Naive thymus-derived CD4-positive, alpha-beta T cell (primary cell): Measurements from ENCODE around the gene MKNK2. TPM values are rescaled to one million over a fixed set of nuclear protein-coding genes. Genes with fewer than 3 reads are reported as not detected.

Source experiments
- ATAC-seq: fragments of 150-1000 bp; cut with Tn5 transposase; 2 replicates; pipeline ENCODE4 v1.10.0; 2021; ENCODE audit warnings: mild to moderate bottlenecking, moderate library complexity
- CTCF ChIA-PET: fragments of 350-600 bp; sonication (Branson Sonifier 250); formaldehyde crosslinking; loops from one replicate; lab custom pipeline; 2021; ENCODE audit warnings: antibody characterized with exemption; lab: Charles Lee
- POLR2A ChIA-PET: fragments of 350-600 bp; sonication (Branson Sonifier 250); formaldehyde crosslinking; loops from one replicate; lab custom pipeline; 2021; ENCODE audit warnings: antibody characterized with exemption, inconsistent platforms; lab: Charles Lee
- DNase-seq, 9 donors: peaks; one replicate each; pipeline versions ENCODE4 v3.0.0 to v3.0.0-alpha.2; 2020 to 2022; ENCODE audit warnings: mixed read lengths in 1 of 9
- H3K27ac ChIP-seq: one replicate; pipeline ENCODE4 v1.7.0; 2013; ENCODE audit warnings: mild to moderate bottlenecking, low read depth, low read length, moderate library complexity
- H3K27me3 ChIP-seq, 2 donors: one replicate each; pipeline ENCODE4 v1.7.0; 2013; ENCODE audit warnings: low read length in 2 of 2, mild to moderate bottlenecking in 2 of 2, moderate library complexity in 2 of 2; ENCODE audit not compliant: control insufficient read depth in 2 of 2, insufficient read depth in 2 of 2
- H3K36me3 ChIP-seq, 3 experiments: 1 replicate in 2 of 3; 2 replicates in 1 of 3; pipeline ENCODE4 v1.7.0; 2013; ENCODE audit warnings: low read length in 3 of 3, mild to moderate bottlenecking in 3 of 3, moderate library complexity in 1 of 3; ENCODE audit not compliant: insufficient read depth in 3 of 3, control insufficient read depth in 2 of 3
- H3K4me1 ChIP-seq, 2 donors: one replicate each; pipeline ENCODE4 v1.7.0; 2013; ENCODE audit warnings: low read length in 2 of 2, mild to moderate bottlenecking in 2 of 2, moderate library complexity in 1 of 2; ENCODE audit not compliant: control insufficient read depth in 2 of 2, insufficient read depth in 2 of 2
- H3K4me3 ChIP-seq: 2 replicates; pipeline ENCODE4 v1.7.0; 2013; ENCODE audit warnings: mild to moderate bottlenecking, low read length
- H3K9me3 ChIP-seq, 3 experiments: 1 replicate in 2 of 3; 2 replicates in 1 of 3; pipeline ENCODE4 v1.7.0; 2013; ENCODE audit warnings: low read length in 3 of 3; ENCODE audit not compliant: control insufficient read depth in 2 of 3
- H3K27ac Mint-ChIP-seq, 9 donors: one replicate each; pipeline ENCODE4 v1.8.0; 2020 to 2022; ENCODE audit warnings: mixed read lengths in 9 of 9, mild to moderate bottlenecking in 8 of 9, moderate library complexity in 5 of 9, inconsistent platforms in 2 of 9
- H3K27me3 Mint-ChIP-seq, 5 donors: one replicate each; pipeline ENCODE4 v1.8.0; 2021 to 2022; ENCODE audit warnings: mixed read lengths in 5 of 5, mild to moderate bottlenecking in 1 of 5
- H3K36me3 Mint-ChIP-seq, 5 donors: one replicate each; pipeline ENCODE4 v1.8.0; 2020 to 2022; ENCODE audit warnings: mixed read lengths in 5 of 5, mild to moderate bottlenecking in 3 of 5, inconsistent platforms in 1 of 5
- H3K4me1 Mint-ChIP-seq, 7 donors: one replicate each; pipeline ENCODE4 v1.8.0; 2020 to 2022; ENCODE audit warnings: mixed read lengths in 7 of 7, mild to moderate bottlenecking in 3 of 7, inconsistent platforms in 1 of 7
- H3K4me3 Mint-ChIP-seq, 10 donors: one replicate each; pipeline ENCODE4 v1.8.0; 2020 to 2022; ENCODE audit warnings: mild to moderate bottlenecking in 10 of 10, mixed read lengths in 10 of 10, moderate library complexity in 6 of 10, inconsistent platforms in 2 of 10
- H3K9me3 Mint-ChIP-seq, 11 donors: one replicate each; pipeline ENCODE4 v1.8.0; 2020 to 2022; ENCODE audit warnings: mixed read lengths in 11 of 11, mild to moderate bottlenecking in 4 of 11, inconsistent platforms in 1 of 11, moderate library complexity in 1 of 11
- intact Hi-C, 2 donors: fragments of 100-400 bp; cut with micrococcal nuclease; formaldehyde crosslinking; loops; one replicate each; pipeline ENCODE4 v1.15.1; 2023
- polyA plus RNA-seq, 2 donors: library from polyadenylated mRNA; unstranded; fragments of 300-500 nt; fragmentation: Illumina TruSeq; gene quantifications; one replicate each; pipeline ENCODE4 v1.2.3, GENCODE V29; 2021
- total RNA-seq, 6 experiments: library from RNA in 5 of 6; stranded (reverse) in 5 of 6; gene quantifications; 1 replicate in 5 of 6; 2 replicates in 1 of 6; pipeline ENCODE4 v1.2.3 and lab custom pipeline; 2021 to 2026

Gene MKNK2
- total and polyA plus RNA-seq, 7 experiments from 2014 or later = 28.8 to 347 (median 200) TPM

DNA sequence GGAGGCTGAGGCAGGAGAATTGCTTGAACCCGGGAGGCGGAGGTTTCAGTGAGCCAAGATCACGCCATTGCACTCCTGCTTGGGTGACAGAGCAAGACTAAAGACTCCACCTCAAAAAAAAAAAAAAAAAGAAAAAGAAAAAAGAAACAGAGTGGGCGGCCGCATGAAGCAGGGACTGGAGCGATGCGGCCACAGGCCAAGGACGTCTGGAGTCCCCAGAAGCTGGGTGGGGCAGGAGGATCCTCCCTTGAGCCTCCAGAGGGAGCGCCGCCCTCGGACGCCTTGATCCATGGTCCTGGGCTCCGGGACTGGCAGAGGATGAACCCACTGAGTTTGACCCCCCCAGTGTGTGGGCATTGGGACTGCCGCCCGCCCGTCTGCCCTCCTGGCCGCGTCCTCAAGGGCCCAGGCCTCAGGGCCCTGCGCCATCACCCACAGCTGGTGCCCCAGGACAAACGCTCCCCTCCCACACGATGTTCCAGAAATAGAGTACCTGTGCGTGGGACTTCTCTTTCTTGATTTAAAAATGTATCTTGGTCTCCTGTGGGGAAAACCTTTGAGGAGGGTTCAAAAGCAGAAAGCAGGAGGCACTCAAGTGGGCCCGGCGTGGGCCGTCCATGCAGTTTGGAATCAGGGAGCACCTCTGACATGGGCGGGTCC lies 51.1 kb downstream of the MKNK2 start:
- POLR2A ChIA-PET = no interaction called here
- Mint-ChIP-seq H3K9me3 (no peaks in the 10 kb centered on the region), H3K4me3 (no peak overlapping the region), H3K27me3 (no peaks in the 10 kb centered on the region), H3K36me3 (peaks cover 3 to 22% (median 22%) of the 10 kb centered on the region in 5 donors), H3K27ac (no peak overlapping the region), H3K4me1 (peaks cover 0 to 8% (median 7%) of the 10 kb centered on the region in 7 donors)
- intact Hi-C loops = no loop called here
- Histone ChIP-seq H3K4me3 (no peak overlapping the region), H3K36me3 (peaks cover 0 to 47% (median 0%) of the 10 kb centered on the region in 3 experiments), H3K4me1 (no peaks in the 10 kb centered on the region), H3K27ac (no peak overlapping the region), H3K27me3 (no peaks in the 10 kb centered on the region), H3K9me3 (no peaks in the 10 kb centered on the region)
- DNase-seq (no peak), ATAC-seq (no peak)
- CTCF ChIA-PET = no interaction called here

DNA sequence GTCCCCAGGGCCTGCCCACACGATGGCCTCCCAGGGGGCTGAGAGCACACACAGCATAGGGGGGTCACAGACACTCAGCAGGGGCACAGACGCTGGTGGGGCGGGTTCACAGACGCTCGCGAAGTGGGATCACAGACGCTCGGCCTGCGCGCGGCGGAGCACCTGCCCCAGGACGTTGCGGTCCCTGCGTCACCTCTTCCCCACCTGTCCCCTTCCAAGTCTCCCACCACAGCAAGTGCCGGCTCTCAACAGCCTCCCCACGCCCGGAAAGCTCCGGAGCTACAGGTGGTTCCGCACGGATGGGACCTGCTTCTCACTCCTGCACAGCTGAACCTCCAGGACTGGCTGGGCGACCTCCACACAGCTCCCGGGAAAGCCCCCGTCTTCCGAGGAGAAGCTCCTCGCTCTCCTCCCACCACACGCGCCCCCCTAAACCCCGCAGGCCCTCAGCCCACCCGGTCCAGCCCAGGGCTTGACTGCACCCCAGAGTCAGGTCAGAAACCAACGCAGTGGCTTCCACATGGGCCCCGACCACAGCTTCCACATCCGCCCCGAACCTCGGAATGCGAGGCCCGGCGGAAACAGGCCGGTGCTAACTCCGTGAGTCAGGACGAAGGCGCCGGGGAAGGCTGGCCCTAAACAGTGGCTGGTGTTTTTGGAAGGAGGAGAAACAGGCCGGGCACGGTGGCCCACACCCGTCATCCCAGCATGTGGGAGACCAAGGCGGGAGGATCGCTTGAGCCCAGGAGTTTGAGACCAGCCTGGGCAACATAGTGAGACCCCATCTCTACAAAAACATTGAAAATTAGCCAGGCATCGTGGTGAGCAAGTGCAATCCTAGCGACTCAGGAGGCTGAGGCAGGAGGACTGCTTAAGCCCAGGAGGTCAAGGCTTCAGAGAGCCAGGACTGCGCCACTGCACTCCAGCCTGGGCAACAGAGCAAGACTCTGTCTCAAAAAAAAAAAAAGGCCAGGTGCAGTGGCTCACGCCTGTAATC lies 52.0 kb downstream of the MKNK2 start:
- ChIA-PET CTCF (no interaction called here), POLR2A (no interaction called here)
- Histone ChIP-seq H3K27ac (no peak overlapping the region), H3K9me3 (no peaks in the 10 kb centered on the region), H3K27me3 (no peaks in the 10 kb centered on the region), H3K36me3 (peaks cover 0 to 46% (median 0%) of the 10 kb centered on the region in 3 experiments), H3K4me1 (no peaks in the 10 kb centered on the region), H3K4me3 (no peak overlapping the region)
- H3K27me3 Mint-ChIP-seq = no peaks in the 10 kb centered on the region
- H3K4me3 Mint-ChIP-seq = peak overlapping the region in 2 of 10 donors; percentile 19 to 27
- intact Hi-C loops = no loop called here
- no peaks in the 10 kb centered on the region for H3K9me3 Mint-ChIP-seq
- H3K36me3 Mint-ChIP-seq = peaks cover 3 to 24% (median 20%) of the 10 kb centered on the region in 5 donors
- ATAC-seq (no peak), DNase-seq (no peak)
- peaks cover 0 to 8% (median 7%) of the 10 kb centered on the region in 7 donors for H3K4me1 Mint-ChIP-seq
- peak overlapping the region in 1 of 9 donors; percentile 65 for H3K27ac Mint-ChIP-seq

DNA sequence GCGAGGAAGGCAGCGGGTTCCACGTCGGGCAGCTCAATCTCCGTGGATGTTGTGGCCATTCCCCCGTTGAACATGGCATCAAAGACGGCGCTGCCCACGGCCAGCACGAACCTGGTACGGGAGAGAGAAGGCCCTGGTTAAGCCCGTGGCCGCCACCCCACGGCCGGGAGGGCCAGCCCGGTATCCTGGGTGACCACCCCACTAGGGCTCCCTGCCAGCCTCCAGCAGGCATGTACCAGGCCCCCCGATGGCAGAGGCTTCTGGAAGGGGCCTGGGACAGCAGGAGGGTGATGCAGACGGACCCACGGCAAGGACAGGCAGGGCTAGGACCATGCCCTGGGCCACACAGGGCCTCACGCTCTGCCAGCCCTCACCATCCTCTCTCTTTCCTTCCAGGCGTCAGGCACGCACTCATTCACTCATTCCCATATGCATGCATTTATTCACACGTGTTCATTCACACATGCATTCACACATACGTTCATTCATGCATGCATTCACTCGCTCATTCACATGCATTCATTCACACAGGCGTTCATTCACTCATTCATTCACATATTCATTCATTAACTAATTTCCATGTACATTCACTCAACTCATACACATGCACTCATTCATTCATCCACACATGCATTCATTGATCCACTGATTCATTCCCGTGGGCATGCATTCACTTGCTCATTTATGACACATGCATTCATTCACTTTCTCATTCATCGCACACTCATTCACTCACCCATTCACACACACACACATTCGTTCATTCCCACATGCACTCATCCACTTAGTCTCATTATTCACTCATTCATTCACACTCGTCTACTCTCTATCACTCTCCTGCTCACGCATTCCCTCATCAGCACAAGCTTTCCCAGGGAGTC lies 53.5 kb downstream of the MKNK2 start:
- ChIA-PET CTCF (interaction anchor here (0.6 kb wide), 1 partner anchor 32 kb away, joined by 3 read pairs; no protein-coding TSS in a partner anchor), POLR2A (interaction anchor here (0.6 kb wide), 1 partner anchor 87 kb away, joined by 3 read pairs; no protein-coding TSS in a partner anchor)
- Histone ChIP-seq H3K4me1 (no peaks in the 10 kb centered on the region), H3K36me3 (peaks cover 0 to 44% (median 0%) of the 10 kb centered on the region in 3 experiments), H3K4me3 (no peak overlapping the region), H3K27ac (no peak overlapping the region), H3K27me3 (no peaks in the 10 kb centered on the region), H3K9me3 (no peaks in the 10 kb centered on the region)
- peaks cover 0 to 8% (median 7%) of the 10 kb centered on the region in 7 donors for H3K4me1 Mint-ChIP-seq
- DNase-seq = no peak
- H3K27me3 Mint-ChIP-seq = no peaks in the 10 kb centered on the region
- ATAC-seq = no peak
- intact Hi-C loops = no loop called here
- H3K36me3 Mint-ChIP-seq = peaks cover 3 to 24% (median 14%) of the 10 kb centered on the region in 5 donors
- peaks cover 0 to 2% (median 0%) of the 10 kb centered on the region in 11 donors for H3K9me3 Mint-ChIP-seq
- peak overlapping the region in 2 of 9 donors; percentile 13 to 41 for H3K27ac Mint-ChIP-seq
- H3K4me3 Mint-ChIP-seq = no peak overlapping the region

DNA sequence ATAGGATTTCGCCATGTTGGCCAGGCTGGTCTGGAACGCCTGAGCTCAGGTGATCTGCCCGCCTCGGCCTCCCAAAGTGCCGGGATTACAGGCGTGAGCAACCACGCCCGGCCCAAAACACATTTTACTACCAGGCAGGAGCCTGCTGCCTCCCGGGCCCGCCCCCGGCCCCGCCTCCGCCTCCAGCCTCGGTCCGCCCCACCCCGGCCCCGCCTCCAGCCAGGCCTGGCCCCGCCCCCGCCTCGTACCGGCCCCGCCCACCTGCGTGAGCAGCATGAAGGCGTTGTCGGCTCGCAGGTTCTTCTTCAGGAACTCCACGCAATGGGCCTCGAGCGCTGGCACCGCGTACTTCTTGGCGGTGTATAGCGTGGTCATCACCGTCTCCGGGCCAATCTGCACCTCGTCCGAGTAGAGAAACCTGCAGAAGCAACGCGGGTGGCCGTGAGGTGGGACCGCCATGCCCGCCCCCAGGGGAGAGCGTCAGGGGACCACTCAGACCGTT lies 58.2 kb downstream of the MKNK2 start:
- POLR2A ChIA-PET = interaction anchor here (1.2 kb wide), 1 partner anchor 117 kb away, joined by 3 read pairs; no protein-coding TSS in a partner anchor
- intact Hi-C loops = no loop called here
- Mint-ChIP-seq H3K27me3 (no peaks in the 10 kb centered on the region), H3K27ac (no peak overlapping the region), H3K4me1 (peaks cover 0 to 4% (median 0%) of the 10 kb centered on the region in 7 donors), H3K36me3 (peaks cover 2 to 18% (median 7%) of the 10 kb centered on the region in 5 donors), H3K9me3 (peaks cover 0 to 2% (median 0%) of the 10 kb centered on the region in 11 donors), H3K4me3 (no peak overlapping the region)
- Histone ChIP-seq H3K9me3 (no peaks in the 10 kb centered on the region), H3K27ac (no peak overlapping the region), H3K27me3 (no peaks in the 10 kb centered on the region), H3K4me3 (no peak overlapping the region), H3K36me3 (peaks cover 0 to 62% (median 0%) of the 10 kb centered on the region in 3 experiments), H3K4me1 (no peaks in the 10 kb centered on the region)
- CTCF ChIA-PET = no interaction called here
- DNase-seq (no peak), ATAC-seq (no peak)

DNA sequence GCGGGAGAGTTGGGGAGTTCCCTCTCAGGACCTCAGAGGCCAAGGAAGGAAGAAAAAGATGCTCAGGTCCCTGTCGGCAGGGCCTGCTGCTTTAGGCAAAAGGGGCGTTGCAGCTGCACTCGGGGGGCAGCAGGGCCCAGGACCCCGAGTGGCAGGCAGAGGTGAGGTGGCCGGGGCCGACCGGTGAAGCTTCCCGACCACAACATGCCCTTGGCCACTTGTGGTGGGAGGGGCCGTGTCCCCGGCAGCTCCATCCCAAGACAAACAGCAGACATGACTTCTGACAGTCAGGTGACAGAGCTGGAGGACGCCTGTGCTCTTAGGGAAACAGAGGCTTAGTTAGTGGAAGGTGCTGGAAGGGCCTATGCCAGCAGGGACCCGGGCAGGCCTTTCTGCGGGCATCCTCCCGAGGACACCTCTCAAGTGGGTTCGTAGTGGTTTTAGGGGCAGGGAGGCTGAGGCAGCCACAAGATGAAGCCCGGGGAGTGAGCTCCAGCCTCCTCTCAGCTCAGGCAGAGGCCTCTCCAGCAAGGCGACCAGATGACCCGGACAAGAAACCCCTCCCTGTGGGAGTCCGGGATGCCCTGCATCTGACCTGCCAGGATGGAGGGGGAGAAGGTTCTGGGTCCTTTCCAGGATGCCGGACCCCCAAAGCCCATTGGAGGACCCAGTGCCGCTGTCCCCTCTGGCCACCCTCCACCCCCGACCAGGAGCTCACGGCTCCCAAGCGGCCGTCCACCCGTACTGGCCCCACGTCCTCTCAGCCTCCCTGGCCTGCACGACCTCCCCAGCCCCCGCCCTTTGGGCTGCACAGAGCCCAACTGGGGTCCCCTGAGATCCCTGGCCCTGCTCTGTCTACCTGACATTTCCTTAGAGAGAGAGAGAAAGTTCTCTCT lies 59.8 kb downstream of the MKNK2 start:
- no peaks in the 10 kb centered on the region for H3K27me3 ChIP-seq
- no peak overlapping the region for H3K4me3 ChIP-seq
- ATAC-seq (no peak), DNase-seq (no peak)
- ChIA-PET CTCF (interaction anchor here (0.6 to 0.7 kb wide), 2 partner anchors 47 to 93 kb away, joined by 3 to 5 read pairs; no protein-coding TSS in a partner anchor), POLR2A (interaction anchor here (1.2 kb wide), 1 partner anchor 115 kb away, joined by 3 read pairs; no protein-coding TSS in a partner anchor)
- H3K27me3 Mint-ChIP-seq = no peaks in the 10 kb centered on the region
- peaks cover 0 to 2% (median 0%) of the 10 kb centered on the region in 11 donors for H3K9me3 Mint-ChIP-seq
- no peaks in the 10 kb centered on the region for H3K4me1 ChIP-seq
- no peaks in the 10 kb centered on the region for H3K4me1 Mint-ChIP-seq
- no peak overlapping the region for H3K4me3 Mint-ChIP-seq
- H3K27ac Mint-ChIP-seq = peak overlapping the region in 2 of 9 donors; percentile 67 to 79
- intact Hi-C loops = no loop called here
- H3K36me3 Mint-ChIP-seq = peaks cover 0 to 12% (median 4%) of the 10 kb centered on the region in 5 donors
- no peak overlapping the region for H3K27ac ChIP-seq
- no peaks in the 10 kb centered on the region for H3K9me3 ChIP-seq
- H3K36me3 ChIP-seq = peaks cover 0 to 64% (median 0%) of the 10 kb centered on the region in 3 experiments
